Medulla oblongata (tissue), 1 donor: ENCODE data around the gene CACUL1.

ENCODE experiments used
- DNase-seq: peaks from one replicate; pipeline ENCODE4 v3.0.0-alpha.2; 2015; ENCODE audit errors: extremely low spot score

The CACUL1 gene

GRCh38 chr10:118732245-118733165 is 22.3 kb downstream of the CACUL1 start:
- DNase-seq, result no peak

GRCh38 chr10:118730756-118731456 is 23.9 kb downstream of the CACUL1 start:
- no peak for DNase-seq

- peak; percentile 79 for DNase-seq
Measured at GRCh38 chr10:118729641-118730258, 25.0 kb downstream of the CACUL1 start.

GRCh38 chr10:118729200-118729599 is 25.6 kb downstream of the CACUL1 start:
- DNase-seq, result no peak

GRCh38 chr10:118725886-118726500 is 28.8 kb downstream of the CACUL1 start:
- DNase-seq, result no peak

- no peak for DNase-seq
Measured at GRCh38 chr10:118723466-118723865, 31.3 kb downstream of the CACUL1 start.

- no peak for DNase-seq
Measured at GRCh38 chr10:118721539-118721876, 33.3 kb downstream of the CACUL1 start.

GRCh38 chr10:118720685-118721538 is 33.9 kb downstream of the CACUL1 start:
- peak; percentile 84 for DNase-seq

- DNase-seq, result no peak
Measured at GRCh38 chr10:118714366-118714765, 40.4 kb downstream of the CACUL1 start.

- DNase-seq, result no peak
Measured at GRCh38 chr10:118712930-118713634, 41.7 kb downstream of the CACUL1 start.

- DNase-seq, result no peak
Measured at GRCh38 chr10:118712080-118712479, 42.7 kb downstream of the CACUL1 start.

GRCh38 chr10:118710487-118710886 is 44.3 kb downstream of the CACUL1 start:
- DNase-seq, result no peak

- no peak for DNase-seq
Measured at GRCh38 chr10:118708571-118708970, 46.2 kb downstream of the CACUL1 start.

- no peak for DNase-seq
Measured at GRCh38 chr10:118704711-118705110, 50.1 kb downstream of the CACUL1 start.

- no peak for DNase-seq
Measured at GRCh38 chr10:118701529-118702323, 53.0 kb downstream of the CACUL1 start.

GRCh38 chr10:118698421-118698820 is 56.3 kb downstream of the CACUL1 start:
- DNase-seq, result no peak

- no peak for DNase-seq
Measured at GRCh38 chr10:118694848-118695247, 59.9 kb downstream of the CACUL1 start.

GRCh38 chr10:118692872-118693271 is 61.9 kb downstream of the CACUL1 start:
- DNase-seq, result peak; percentile 20

- DNase-seq, result no peak
Measured at GRCh38 chr10:118689070-118689858, 65.5 kb downstream of the CACUL1 start.
